Prostate gland (tissue), 2 donors: ENCODE data around the gene HOXD4. TPM values are rescaled to one million over a fixed set of nuclear protein-coding genes. Genes with fewer than 3 reads are reported as not detected.

ENCODE experiments used
- DNase-seq: peaks from one replicate; pipeline ENCODE4 v3.0.0-alpha.2; 2019; ENCODE audit warnings: low spot score
- H3K27ac ChIP-seq, 2 donors: fragments of 200-600 bp; sonication (generic); 2 replicates each; pipeline ENCODE4 v1.5.1; 2017 to 2019
- H3K27me3 ChIP-seq: fragments of 200-600 bp; sonication (generic); replicated peaks from 2 replicates; pipeline ENCODE4 v1.5.1; 2019; ENCODE audit not compliant: insufficient read depth
- H3K36me3 ChIP-seq, 2 donors: fragments of 200-600 bp; sonication (generic); 1 replicate in 1 of 2; 2 replicates in 1 of 2; pipeline versions ENCODE4 v1.5.1 to v1.8.1; 2017 to 2019
- H3K4me1 ChIP-seq: fragments of 200-600 bp; sonication (generic); replicated peaks from 2 replicates; pipeline ENCODE4 v1.5.1; 2019
- H3K4me3 ChIP-seq, 2 donors: fragments of 200-600 bp; sonication (generic); 2 replicates each; pipeline ENCODE4 v1.5.1; 2017 to 2019
- H3K9me3 ChIP-seq: fragments of 200-600 bp; sonication (generic); 2 replicates; pipeline ENCODE4 v1.5.1; 2017
- POLR2A ChIP-seq: fragments of 450-650 bp; IDR thresholded peaks from one replicate; pipeline ENCODE4 v1.6.1; 2016; ENCODE audit warnings: antibody characterized with exemption, mild to moderate bottlenecking
- POLR2AphosphoS5 ChIP-seq: sonication (generic); formaldehyde crosslinking; IDR thresholded peaks from one replicate; pipeline ENCODE4 v1.6.1; 2017; ENCODE audit warnings: antibody characterized with exemption
- WGBS: methylation state at CpG from one replicate; pipeline ENCODE4 v1.1.5; 2018; 5-methylcytosine and 5-hydroxymethylcytosine counted together
- intact Hi-C: fragments of 100-400 bp; cut with DNase I; formaldehyde crosslinking; loops from one replicate; pipeline ENCODE4 v1.14.2; 2022
- total RNA-seq, 2 donors: library from RNA; depleted of rRNA; stranded (reverse); fragments of >200 nt; gene quantifications; one replicate each; pipeline ENCODE4 v1.1.0, GENCODE V29; 2016
- TF ChIP-seq, protein P1 (sequence below), 4 experiments: fragments of 200-600 bp in 2 of 4; fragments of 450-650 bp in 2 of 4; sonication (generic) in 2 of 4; IDR thresholded peaks; 1 replicate in 3 of 4; 2 replicates in 1 of 4; pipeline ENCODE4 v1.5.1; 2016 to 2019; ENCODE audit warnings: antibody characterized with exemption in 4 of 4, mild to moderate bottlenecking in 2 of 4, moderate library complexity in 2 of 4

HOXD4 gene
- total RNA-seq, 2 donors from 2014 or later: 1.2 to 6.7 TPM

GRCh38 chr2:176174382-176174823 lies 23.1 kb downstream of the HOXD4 start:
- H3K36me3 ChIP-seq: no peaks in the 10 kb centered on the region
- no peak overlapping the region for H3K27ac ChIP-seq
- H3K4me1 ChIP-seq: no peaks in the 10 kb centered on the region
- intact Hi-C loops: no loop called here
- peaks cover 42% of the 10 kb centered on the region for H3K27me3 ChIP-seq
- no peak for TF ChIP-seq POLR2AphosphoS5
- no peak for TF ChIP-seq POLR2A
- TF ChIP-seq, protein P1, sequence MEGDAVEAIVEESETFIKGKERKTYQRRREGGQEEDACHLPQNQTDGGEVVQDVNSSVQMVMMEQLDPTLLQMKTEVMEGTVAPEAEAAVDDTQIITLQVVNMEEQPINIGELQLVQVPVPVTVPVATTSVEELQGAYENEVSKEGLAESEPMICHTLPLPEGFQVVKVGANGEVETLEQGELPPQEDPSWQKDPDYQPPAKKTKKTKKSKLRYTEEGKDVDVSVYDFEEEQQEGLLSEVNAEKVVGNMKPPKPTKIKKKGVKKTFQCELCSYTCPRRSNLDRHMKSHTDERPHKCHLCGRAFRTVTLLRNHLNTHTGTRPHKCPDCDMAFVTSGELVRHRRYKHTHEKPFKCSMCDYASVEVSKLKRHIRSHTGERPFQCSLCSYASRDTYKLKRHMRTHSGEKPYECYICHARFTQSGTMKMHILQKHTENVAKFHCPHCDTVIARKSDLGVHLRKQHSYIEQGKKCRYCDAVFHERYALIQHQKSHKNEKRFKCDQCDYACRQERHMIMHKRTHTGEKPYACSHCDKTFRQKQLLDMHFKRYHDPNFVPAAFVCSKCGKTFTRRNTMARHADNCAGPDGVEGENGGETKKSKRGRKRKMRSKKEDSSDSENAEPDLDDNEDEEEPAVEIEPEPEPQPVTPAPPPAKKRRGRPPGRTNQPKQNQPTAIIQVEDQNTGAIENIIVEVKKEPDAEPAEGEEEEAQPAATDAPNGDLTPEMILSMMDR (IDR thresholded peaks at IDR 0.05): no peak
- no peaks in the 10 kb centered on the region for H3K9me3 ChIP-seq
- DNase-seq: no peak
- H3K4me3 ChIP-seq: no peak overlapping the region
- 16% methylated on average over 14 of the region's 14 CpGs for WGBS

DNA sequence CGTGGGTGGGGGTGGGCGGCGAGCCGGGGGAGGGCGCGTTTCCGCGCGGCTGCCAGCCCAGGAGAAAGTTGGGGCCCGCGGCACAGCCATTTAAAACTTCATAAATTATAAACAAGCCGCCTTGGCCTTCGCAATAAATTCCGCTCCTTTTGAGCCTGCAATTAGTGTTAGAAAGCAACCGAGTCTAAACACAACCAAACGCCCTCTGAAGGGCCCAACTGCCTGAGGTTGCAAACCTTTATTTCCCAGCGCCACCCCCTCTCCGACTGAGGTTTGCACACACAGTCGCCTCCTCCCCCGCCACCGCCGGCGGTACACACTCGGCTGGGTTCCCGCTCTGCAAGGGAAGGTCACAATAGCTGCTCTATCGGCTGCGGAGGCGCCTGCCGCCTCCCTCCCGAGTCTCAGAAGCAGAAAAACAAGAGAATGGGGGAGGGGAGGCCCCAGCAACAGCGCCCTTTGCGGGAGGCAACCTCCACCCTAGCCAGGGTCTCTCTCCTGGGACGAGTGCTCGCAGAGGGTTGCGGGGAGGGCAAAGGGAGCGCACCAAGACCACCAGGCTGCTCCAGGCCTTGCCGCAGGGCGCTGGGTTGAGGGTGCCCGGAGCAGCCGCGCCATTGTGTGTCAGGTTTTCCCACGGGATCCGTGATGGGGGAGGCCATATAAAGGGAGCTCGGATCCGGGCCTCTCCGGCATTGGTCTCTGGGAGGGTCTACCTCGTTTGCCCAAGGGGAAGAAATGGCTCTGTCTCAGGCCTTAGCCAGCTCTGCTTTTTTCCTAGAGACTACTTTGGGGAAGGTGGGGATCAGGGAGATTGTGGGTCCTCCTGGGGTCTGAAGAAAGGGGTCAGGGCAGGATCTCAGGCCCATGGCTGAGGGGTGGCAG lies 23.7 kb downstream of the HOXD4 start:
- Histone ChIP-seq H3K4me1 (no peaks in the 10 kb centered on the region), H3K9me3 (no peaks in the 10 kb centered on the region), H3K36me3 (no peaks in the 10 kb centered on the region), H3K4me3 (no peak overlapping the region), H3K27ac (no peak overlapping the region), H3K27me3 (peaks cover 42% of the 10 kb centered on the region)
- TF ChIP-seq POLR2A (no peak), POLR2AphosphoS5 (no peak)
- TF ChIP-seq, protein P1 (IDR thresholded peaks at IDR 0.05): no peak
- DNase-seq: no peak
- intact Hi-C loops: no loop called here
- 26% methylated on average over 42 of the region's 47 CpGs for WGBS

DNA sequence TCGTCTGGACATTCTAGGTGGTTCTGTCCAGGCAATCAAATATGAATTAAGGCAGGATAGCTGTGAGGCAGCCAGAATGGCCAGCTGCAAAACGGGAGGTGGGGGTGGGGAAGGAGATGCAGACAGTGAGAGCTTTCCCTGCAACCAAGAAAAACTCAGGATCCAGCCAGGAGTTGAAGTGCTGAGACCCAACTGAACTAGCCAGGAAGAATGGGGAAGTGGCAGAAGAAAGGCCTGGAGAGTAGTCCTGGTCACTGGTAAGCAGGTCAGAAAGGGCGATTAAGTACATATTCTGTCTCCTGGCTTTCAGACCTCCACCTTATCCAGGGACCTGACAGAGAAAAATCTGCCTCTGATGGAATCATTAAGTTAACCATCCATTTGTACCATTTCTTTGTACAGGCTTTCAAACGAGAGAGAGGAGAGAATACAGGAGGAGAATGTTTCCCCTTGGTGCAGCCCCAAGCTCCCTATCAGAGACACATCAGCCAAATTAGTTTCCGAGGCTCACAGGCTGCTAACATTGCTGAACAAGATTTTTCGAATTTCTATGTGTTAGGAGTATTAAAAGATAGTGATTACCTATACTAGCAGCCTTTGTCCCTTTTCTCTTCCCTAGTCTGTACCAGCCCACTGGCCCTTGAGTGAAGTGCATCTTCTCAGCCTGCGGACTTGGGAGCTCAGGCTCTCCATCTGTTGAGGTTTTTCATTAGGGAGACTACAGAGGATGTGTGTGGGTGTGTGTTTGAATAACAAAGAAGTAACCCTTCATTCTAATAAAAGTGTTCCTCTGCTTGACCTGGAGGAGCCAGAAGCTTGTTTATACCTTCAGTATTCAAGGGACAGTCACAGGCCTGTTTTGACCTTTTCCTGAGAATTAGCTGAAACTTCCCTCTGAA lies 24.6 kb downstream of the HOXD4 start:
- H3K4me3 ChIP-seq: no peak overlapping the region
- H3K36me3 ChIP-seq: no peaks in the 10 kb centered on the region
- 91% methylated on average over 7 of the region's 7 CpGs for WGBS
- no peak overlapping the region for H3K27ac ChIP-seq
- H3K9me3 ChIP-seq: no peaks in the 10 kb centered on the region
- peaks cover 42% of the 10 kb centered on the region for H3K27me3 ChIP-seq
- TF ChIP-seq POLR2A: no peak
- H3K4me1 ChIP-seq: no peaks in the 10 kb centered on the region
- no peak for DNase-seq
- intact Hi-C loops: no loop called here

DNA sequence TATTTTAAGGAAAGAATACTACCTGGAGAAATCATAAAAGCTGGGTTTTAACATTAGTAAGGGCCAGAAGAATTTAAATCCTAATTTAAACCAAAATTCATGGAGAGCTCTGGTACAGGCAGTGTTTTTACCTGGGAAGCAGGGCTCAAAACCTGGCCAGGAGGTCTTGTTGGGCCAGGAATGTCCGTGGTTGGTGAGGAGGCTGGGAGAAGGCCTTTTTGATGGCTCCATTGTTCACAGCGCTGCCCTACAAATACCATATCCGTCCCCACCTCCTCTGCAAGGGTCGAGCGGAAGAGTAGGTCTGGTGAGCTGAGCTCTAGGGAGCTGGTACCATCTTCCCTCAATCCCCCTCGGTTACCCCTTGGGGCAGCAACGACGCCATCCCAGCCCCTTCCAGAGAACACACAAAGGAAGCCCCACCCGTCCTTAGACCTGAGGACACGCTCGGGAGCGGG lies 26.3 kb downstream of the HOXD4 start:
- WGBS: 13% methylated on average over 11 of the region's 12 CpGs
- Histone ChIP-seq H3K9me3 (no peaks in the 10 kb centered on the region), H3K4me1 (no peaks in the 10 kb centered on the region), H3K27me3 (peaks cover 28% of the 10 kb centered on the region), H3K27ac (no peak overlapping the region), H3K36me3 (no peaks in the 10 kb centered on the region), H3K4me3 (peak overlapping the region; percentile 16 to 17)
- intact Hi-C loops: no loop called here
- DNase-seq: no peak
- TF ChIP-seq, protein P1 (IDR thresholded peaks at IDR 0.05): no peak
- TF ChIP-seq POLR2A: no peak
- no peak for TF ChIP-seq POLR2AphosphoS5
